ENCODE data around the gene EPB41.

DNA sequence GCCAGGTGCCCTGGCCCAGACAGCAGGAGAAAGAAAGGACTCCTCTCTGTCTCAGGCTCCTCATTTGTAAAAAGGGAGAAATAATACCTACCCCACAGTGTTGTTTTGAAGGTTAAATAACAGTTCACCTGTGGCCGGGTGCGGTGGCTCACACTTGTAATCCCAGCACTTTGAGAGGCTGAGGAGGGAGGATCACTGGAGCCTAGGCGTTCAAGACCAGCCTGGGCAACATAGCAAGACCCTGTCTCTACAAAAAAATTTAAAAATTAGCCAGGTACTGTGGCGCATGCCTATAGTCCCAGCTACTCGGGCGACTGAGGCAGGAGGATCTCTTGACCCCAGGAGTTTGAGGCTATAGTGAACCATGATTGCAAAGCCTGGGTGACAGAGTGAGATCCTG, 211.8 kb downstream of the EPB41 start:
- no peak for TF ChIP-seq POLR2A (IDR thresholded peaks at IDR 0.05)
- TF ChIP-seq, protein P1, sequence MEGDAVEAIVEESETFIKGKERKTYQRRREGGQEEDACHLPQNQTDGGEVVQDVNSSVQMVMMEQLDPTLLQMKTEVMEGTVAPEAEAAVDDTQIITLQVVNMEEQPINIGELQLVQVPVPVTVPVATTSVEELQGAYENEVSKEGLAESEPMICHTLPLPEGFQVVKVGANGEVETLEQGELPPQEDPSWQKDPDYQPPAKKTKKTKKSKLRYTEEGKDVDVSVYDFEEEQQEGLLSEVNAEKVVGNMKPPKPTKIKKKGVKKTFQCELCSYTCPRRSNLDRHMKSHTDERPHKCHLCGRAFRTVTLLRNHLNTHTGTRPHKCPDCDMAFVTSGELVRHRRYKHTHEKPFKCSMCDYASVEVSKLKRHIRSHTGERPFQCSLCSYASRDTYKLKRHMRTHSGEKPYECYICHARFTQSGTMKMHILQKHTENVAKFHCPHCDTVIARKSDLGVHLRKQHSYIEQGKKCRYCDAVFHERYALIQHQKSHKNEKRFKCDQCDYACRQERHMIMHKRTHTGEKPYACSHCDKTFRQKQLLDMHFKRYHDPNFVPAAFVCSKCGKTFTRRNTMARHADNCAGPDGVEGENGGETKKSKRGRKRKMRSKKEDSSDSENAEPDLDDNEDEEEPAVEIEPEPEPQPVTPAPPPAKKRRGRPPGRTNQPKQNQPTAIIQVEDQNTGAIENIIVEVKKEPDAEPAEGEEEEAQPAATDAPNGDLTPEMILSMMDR (IDR thresholded peaks at IDR 0.05) = no peak
- no peak for TF ChIP-seq EP300 (IDR thresholded peaks at IDR 0.05; ENCODE audit: low read depth)
- no peak for TF ChIP-seq POLR2AphosphoS5 (IDR thresholded peaks at IDR 0.05)
